Measurements from ENCODE around the gene NUDT14.

Gene NUDT14

DNA sequence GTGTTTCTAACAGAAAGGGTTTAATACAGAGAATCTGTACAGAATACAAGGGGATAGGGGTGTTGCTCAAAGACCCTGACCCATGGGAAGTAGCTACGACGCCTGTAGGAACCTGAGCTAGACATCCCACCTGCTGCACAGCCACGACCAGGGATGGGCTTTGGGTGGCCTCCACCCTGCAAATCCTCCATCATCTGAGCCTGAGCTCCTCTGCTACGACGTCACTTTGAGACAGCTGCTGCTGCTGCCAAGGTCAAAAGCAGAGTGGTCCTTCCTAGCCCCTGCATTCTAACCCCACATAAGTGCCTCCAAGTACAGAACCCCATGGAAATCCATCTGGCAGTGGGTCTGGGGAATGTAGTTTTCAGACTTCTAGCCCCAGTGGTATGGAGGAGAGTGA, 56.3 kb downstream of the NUDT14 start:
- no peak for DNase-seq

DNA sequence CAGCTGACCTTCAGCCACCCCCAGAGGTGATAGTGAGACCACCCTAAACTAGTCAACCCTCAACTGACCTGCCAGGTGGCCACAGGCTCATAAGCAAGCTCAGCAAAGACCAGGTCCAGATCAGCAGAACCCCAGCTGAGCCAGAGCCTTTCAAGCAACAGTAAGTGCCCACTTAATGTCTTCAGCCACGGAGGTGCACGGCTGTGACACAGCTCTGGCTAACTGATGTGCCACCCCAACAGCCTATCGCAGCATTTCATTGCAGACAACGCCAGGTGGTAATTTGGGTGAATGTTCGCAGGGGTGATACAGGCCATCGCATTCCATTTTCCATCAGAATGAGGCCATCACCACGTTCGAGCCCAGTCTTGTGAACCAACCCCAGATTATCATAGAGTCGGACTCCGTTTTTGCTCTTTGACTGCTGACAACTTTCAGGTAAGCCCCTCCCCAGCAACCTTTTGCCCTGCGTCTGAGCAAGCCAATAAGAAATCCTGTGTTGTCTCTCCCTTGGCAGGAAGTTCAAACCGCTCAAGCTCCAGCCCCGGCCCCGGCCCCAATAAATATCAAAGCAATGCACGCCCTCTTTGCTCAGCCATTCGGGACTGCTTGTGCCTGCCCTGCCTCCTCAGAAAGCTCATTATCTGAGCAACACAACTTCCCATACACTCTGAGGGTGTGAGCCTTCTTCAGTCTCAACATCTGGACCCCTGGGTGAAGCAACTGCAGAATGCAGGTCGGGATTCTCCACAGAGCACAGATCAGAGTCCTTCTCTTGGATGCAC, 56.9 kb downstream of the NUDT14 start:
- DNase-seq = no peak

DNA sequence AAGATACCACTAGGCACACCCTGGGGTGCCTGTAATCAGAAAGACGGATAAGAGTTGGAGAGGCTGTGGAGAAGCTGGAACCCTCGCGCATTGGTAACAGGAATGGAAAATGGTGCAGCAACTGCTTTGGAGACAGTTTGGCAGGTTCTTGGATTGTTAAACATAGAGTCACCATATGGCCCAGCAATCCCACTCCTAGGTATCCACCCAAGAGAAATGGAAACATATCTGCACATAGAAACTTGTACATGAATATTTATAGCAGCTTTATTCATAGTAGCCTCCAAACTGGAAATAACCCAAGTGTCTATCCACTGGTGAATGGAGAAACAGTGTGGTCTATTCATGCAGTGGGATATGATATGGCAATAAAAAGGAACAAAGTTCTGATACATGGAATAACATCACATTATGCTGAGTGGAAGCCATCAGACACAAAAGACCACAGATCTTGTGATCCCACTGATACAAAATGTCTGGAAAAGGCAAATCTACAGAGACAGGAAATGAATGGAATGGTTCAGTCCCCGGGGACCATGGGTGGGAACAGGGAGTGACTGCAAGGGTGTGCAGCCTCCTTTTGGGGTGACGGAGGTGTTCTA, 57.9 kb downstream of the NUDT14 start:
- no peak for DNase-seq

Measured in fibroblast of skin of right quadriceps (primary cell).